Mesodermal cell (in vitro differentiated cells): Measurements from ENCODE around the gene SLC35B3.
"Not testable (repeated sequence)": the region's sequence is repeated elsewhere in the genome, so short reads cannot be mapped to it uniquely, and the experiment has no call there.

Source experiments
- H3K27ac ChIP-seq: 2 replicates; pipeline ENCODE4 v1.7.0; 2013; ENCODE audit warnings: mild to moderate bottlenecking, low read depth, low read length, moderate library complexity; ENCODE audit not compliant: severe bottlenecking
- H3K36me3 ChIP-seq: 2 replicates; pipeline ENCODE4 v1.7.1; 2013; ENCODE audit warnings: mild to moderate bottlenecking, low read length, moderate library complexity; ENCODE audit not compliant: control insufficient read depth, insufficient read depth
- H3K4me1 ChIP-seq: one replicate; pipeline ENCODE4 v1.7.1; 2013; ENCODE audit warnings: mild to moderate bottlenecking, low read length; ENCODE audit not compliant: insufficient read depth, control insufficient read depth, poor library complexity, severe bottlenecking
- H3K4me3 ChIP-seq: 2 replicates; pipeline ENCODE4 v1.7.0; 2013; ENCODE audit warnings: low read length, control low read depth, mild to moderate bottlenecking; ENCODE audit not compliant: insufficient read depth, poor library complexity, severe bottlenecking; ENCODE audit errors: extremely low read depth
- H3K9me3 ChIP-seq: 2 replicates; pipeline ENCODE4 v1.7.1; 2013; ENCODE audit warnings: mild to moderate bottlenecking, low read length, moderate library complexity; ENCODE audit not compliant: control insufficient read depth
- WGBS, 2 experiments: methylation state at CpG; one replicate each; pipeline ENCODE4 v1.1.5; 2013; ENCODE audit warnings: missing lambda C conversion rate in 2 of 2; ENCODE audit not compliant: insufficient coverage in 2 of 2; 5-methylcytosine and 5-hydroxymethylcytosine counted together

SLC35B3 gene

DNA sequence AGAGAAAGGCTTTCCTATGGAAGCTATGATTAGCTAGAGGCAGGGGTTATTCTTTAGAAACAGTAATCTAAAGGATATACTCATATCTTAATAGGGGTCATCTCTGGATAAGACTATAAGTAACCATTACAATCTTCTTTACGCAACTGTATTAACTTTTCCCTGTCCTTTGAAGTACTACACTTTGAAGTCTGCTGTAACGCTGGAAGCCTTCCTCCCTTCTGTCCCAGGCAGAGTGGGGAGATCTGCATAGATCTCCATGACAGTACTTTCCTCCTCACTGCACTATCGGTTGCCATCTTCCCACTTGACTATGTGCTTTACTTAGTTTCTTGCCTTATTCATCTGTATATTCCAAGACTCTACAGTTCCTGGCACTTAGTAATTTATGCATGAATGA is 20.1 kb downstream of the SLC35B3 start:
- H3K4me3 ChIP-seq, result no peak overlapping the region
- no peak overlapping the region for H3K27ac ChIP-seq
- WGBS, 2 experiments, result 92 to 97% methylated on average over 2 of the region's 3 CpGs
- H3K36me3 ChIP-seq, result peaks cover 45% of the 10 kb centered on the region
- no peaks in the 10 kb centered on the region for H3K4me1 ChIP-seq
- H3K9me3 ChIP-seq, result no peaks in the 10 kb centered on the region

DNA sequence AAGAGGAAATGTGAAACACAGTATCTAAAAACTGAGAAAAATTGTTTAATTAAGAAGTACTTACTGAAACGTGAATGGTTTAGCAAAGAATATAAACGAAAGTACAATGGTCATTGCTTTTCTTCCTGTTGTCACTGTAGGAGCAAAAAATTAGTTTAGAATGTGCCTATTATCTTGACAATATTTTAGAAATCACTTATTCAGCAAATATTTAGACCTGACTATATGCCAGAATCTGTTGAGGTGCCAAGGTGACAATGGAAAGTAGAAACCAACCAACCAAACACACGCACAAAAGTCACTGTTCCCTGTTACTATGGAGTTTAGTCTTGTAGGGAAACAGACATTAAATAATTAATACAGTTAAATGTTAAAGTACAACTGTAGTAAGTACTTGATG is 20.5 kb downstream of the SLC35B3 start:
- H3K4me3 ChIP-seq, result no peak overlapping the region
- no peaks in the 10 kb centered on the region for H3K4me1 ChIP-seq
- 76 to 92% methylated on average over 2 of the region's 3 CpGs for WGBS, 2 experiments
- no peaks in the 10 kb centered on the region for H3K9me3 ChIP-seq
- peaks cover 48% of the 10 kb centered on the region for H3K36me3 ChIP-seq
- no peak overlapping the region for H3K27ac ChIP-seq

DNA sequence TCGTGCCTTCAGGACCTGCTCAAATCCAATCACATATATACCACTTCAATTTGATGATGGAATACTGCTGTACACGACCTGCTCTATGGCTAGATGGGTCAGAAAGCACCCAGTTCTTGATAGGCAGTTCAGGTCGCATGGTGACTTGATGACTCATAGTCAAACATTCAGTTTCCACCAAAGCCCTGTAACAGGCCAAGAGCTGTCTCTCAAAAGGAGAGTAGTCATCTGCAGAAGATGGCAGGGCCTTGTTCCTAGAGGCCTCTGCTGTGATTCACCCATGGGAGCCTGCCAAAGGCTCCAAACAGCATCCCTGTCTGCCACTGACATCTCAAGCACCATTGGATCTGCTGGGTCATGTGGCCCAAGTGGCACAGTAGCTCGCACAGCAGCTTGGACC is 29.4 kb downstream of the SLC35B3 start:
- not testable (repeated sequence) for H3K4me1 ChIP-seq, H3K4me3 ChIP-seq, H3K27ac ChIP-seq, H3K9me3 ChIP-seq
- H3K36me3 ChIP-seq, result peaks cover 14% of the 10 kb centered on the region
- WGBS, 2 experiments, result 95% methylated on average over 3 of the region's 4 CpGs

DNA sequence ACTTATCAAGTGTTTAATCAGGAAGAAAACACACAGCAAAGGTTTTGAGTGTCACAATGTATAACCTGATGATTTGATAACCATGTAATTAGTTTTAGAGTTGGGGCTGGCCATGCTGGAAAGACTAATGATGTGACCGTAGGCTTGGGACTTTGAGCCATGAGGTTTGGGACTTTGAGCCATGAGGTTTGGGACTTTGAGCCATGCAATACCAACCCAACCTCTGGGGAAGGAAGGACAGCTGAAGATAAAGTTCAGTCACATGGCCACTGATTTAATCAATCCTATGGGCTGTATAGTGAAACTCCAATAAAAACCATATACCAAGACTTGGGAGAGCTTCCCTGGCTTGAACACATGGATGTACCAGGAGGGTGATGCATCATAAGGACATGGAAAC is 32.8 kb downstream of the SLC35B3 start:
- H3K4me1 ChIP-seq, result no peaks in the 10 kb centered on the region
- WGBS, 2 experiments, result 100% methylated on average over 1 of the region's 1 CpG; no CpG with 5 or more reads in 1 of the 2 experiments
- H3K4me3 ChIP-seq, result no peak overlapping the region
- no peak overlapping the region for H3K27ac ChIP-seq
- H3K9me3 ChIP-seq, result no peaks in the 10 kb centered on the region
- H3K36me3 ChIP-seq, result no peaks in the 10 kb centered on the region

DNA sequence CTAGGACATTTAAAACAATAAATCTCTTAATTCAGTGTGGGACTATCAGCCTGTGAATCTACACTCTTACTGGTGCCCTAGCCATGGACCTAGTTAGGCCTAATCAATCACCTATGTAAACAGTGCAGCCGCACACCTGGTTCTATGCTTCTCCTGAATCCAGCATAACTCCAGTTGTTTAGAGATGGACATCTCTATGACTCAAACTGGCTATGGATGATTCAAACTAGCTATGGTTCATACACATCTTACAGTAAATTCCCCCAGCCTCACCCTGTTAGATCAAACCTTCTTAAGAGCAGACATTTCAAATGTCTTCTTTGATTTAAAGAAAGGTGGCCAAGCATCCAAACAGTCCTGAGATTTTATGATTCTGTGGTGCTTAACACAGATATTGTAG is 34.7 kb downstream of the SLC35B3 start:
- Histone ChIP-seq H3K4me1 (no peaks in the 10 kb centered on the region), H3K4me3 (no peak overlapping the region), H3K36me3 (no peaks in the 10 kb centered on the region), H3K27ac (no peak overlapping the region), H3K9me3 (no peaks in the 10 kb centered on the region)
- 89% methylated on average over 1 of the region's 1 CpG for WGBS, 2 experiments

DNA sequence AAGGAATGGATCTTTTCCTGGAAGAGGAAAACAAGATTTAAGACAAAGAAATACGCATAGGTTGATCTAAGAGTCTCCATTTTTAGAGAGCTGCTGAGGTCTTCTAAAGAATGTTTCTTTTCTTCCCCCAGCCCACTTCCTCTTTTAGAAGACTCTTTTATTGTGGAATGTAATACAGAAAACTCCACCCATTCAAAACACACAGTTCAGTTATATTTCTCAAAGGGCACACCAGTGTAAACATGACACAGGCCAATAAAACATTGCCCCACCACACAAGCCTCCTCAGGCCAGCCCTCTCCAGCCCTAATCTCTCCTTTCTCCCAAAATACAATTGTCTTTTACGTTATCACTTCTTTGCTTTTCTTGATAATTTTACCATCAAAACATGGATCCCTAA is 42.8 kb downstream of the SLC35B3 start:
- H3K27ac ChIP-seq, result no peak overlapping the region

DNA sequence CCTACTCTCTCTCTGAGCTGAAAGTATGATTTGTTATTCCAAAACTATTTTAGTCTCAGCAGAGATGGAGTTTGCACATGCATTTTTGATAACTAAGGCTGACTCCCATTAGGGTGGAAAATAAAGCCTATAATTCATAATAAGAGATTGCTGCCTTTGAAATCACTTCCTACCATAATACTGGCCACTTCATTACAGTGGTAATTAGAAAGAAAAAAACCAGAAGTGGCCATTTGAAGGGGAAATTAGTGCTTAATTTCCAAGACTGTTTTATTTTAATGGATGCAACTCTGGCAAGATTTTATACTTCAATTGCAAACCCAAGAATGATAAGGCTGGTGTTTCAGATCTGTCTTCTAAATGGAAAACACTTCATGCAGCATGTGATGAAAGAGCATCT is 43.4 kb downstream of the SLC35B3 start:
- Histone ChIP-seq H3K4me3 (no peak overlapping the region), H3K4me1 (no peaks in the 10 kb centered on the region), H3K27ac (no peak overlapping the region), H3K36me3 (no peaks in the 10 kb centered on the region), H3K9me3 (no peaks in the 10 kb centered on the region)

More for the DNA sequence above, 42.8 kb downstream of the SLC35B3 start:
- no peaks in the 10 kb centered on the region for H3K36me3 ChIP-seq
- no peak overlapping the region for H3K4me3 ChIP-seq
- H3K9me3 ChIP-seq, result no peaks in the 10 kb centered on the region
- WGBS, 2 experiments, result 80 to 92% methylated on average over 1 to 2 of the region's 2 CpGs
- H3K4me1 ChIP-seq, result no peaks in the 10 kb centered on the region

DNA sequence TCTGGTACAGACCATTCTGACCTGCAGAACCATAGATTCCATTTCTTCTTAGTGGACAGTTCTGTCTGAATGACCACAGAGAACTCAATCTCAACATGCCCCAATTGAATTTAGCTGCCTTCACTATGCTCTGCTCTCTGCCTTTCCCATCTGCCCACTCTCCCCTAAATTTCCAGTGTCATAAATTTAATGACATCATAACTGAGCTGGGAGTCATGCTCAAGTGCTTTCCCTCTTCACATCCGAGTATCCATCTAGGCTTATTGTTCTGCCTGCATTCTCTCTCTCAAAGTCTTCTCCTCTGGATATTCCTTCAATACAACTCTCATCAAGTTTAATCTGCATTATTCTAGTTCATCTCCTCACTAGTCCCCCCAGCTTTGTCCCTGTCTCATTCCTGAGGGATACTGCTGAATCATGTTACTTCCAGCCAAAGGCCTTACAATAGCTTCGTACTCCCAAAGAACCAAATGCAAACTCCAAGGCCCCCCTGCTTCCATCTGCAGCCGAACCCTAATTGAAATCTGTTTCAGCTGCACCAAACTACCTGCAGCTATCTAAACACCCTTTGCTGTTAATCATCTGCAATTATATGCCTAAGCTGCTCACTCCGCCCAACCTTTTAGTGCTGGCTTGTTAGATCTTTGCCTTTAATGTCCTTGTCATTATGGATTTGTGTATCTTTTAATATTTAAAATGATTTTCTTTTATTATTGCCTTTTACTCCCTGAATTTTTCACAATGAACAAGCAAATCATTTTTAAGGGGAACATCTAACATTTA is 46.1 kb downstream of the SLC35B3 start:
- no peaks in the 10 kb centered on the region for H3K4me1 ChIP-seq
- H3K36me3 ChIP-seq, result no peaks in the 10 kb centered on the region
- no peaks in the 10 kb centered on the region for H3K9me3 ChIP-seq
- H3K4me3 ChIP-seq, result no peak overlapping the region
- H3K27ac ChIP-seq, result no peak overlapping the region
- 84 to 85% methylated on average over 2 of the region's 4 CpGs for WGBS, 2 experiments

DNA sequence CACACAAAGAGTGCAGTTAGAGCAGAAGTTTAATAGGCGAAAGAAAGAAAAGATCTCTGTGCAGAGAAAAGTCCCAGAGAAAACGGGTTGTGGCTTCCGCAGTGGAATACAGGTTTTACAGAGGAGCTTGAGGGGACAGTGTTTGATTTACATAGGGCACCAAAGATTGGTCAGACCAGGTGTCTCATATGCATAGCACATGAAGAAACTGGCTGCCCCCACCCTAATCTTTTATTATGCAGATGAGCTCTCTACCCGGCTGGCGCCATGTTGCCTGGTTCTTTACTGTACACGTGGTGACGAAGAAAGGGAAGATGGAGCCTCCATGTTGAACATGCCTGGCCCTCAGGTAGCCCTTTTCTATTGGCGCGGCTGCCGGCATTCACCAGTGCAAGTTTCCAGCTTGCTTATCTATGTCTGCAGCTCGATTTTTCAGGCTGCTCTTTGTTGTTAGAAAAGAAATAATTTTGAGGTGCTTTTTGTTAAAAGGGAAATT is 47.4 kb downstream of the SLC35B3 start:
- Histone ChIP-seq H3K36me3 (no peaks in the 10 kb centered on the region), H3K4me3 (no peak overlapping the region), H3K4me1 (no peaks in the 10 kb centered on the region), H3K27ac (no peak overlapping the region), H3K9me3 (no peaks in the 10 kb centered on the region)
- WGBS, 2 experiments, result 91 to 95% methylated on average over 10 of the region's 11 CpGs

DNA sequence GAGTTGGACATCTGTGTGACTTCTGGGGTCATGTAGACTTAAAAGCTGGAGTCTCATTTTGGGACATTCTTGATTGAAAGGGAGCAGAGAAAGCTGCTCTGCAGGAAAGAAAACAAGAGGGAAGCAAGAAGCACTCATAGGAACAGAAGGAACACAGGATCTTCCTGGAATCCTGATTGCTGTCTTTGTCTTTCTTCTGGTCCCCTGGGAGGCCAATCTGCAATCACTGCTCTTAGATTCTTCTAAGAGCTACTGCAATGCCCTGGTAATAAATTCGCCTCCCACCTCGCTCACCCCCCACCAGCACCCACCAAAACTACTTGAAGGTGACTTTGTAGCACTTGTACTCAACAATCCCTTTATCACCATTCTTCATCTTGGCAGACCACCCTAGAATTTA is 51.8 kb downstream of the SLC35B3 start:
- 19 to 44% methylated on average over 2 of the region's 2 CpGs for WGBS, 2 experiments
- H3K27ac ChIP-seq, result no peak overlapping the region

DNA sequence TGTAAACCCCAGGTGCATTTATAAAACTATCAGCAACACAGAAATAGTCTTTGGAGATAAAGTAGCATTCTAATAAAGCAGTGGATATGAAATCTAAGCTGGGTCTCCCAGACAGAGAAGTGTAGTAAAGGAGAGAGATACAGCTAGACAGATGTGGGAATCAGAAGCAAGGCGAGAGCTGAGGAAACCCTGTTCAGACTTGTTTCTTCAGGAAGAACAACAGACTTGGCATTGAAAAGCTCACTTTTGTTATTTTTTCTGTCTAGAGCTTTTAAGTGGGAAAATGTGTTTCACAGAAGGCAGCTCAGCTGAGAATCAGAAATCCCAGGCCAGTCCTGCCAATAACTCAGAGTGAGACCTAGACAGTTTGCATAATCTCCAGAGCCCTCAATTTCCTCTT is 52.9 kb downstream of the SLC35B3 start:
- Histone ChIP-seq H3K9me3 (no peaks in the 10 kb centered on the region), H3K4me1 (no peaks in the 10 kb centered on the region), H3K4me3 (no peak overlapping the region), H3K36me3 (no peaks in the 10 kb centered on the region), H3K27ac (no peak overlapping the region)
- 90 to 100% methylated on average over 1 of the region's 1 CpG for WGBS, 2 experiments

More for the DNA sequence above, 51.8 kb downstream of the SLC35B3 start:
- no peaks in the 10 kb centered on the region for H3K9me3 ChIP-seq
- no peak overlapping the region for H3K4me3 ChIP-seq
- no peaks in the 10 kb centered on the region for H3K4me1 ChIP-seq
- no peaks in the 10 kb centered on the region for H3K36me3 ChIP-seq
